Stimulated activated CD4-positive, alpha-beta T cell treated with anti-CD3 and anti-CD28 coated beads, Interleukin-1b, Interleukin-23, amount 100 ng/mL, for 48 hours (primary cell): ENCODE data around the gene GRHPR.

ENCODE experiments used
- DNase-seq: peaks from one replicate; pipeline ENCODE4 v3.0.0-alpha.2; 2020

Gene GRHPR

GRCh38 chr9:37486256-37486615, 63.7 kb downstream of the GRHPR start:
- DNase-seq = no peak
